Activated CD8-positive, alpha-beta memory T cell treated with anti-CD3 and anti-CD28 coated beads for 48 hours (primary cell): ENCODE results near the gene CHD5.

Experiments
- DNase-seq, 3 experiments: peaks; one replicate each; pipeline ENCODE4 v3.0.0-alpha.2; 2020; ENCODE audit warnings: low read depth in 2 of 3, low spot score in 2 of 3

The CHD5 gene

GRCh38 chr1:6117064-6117463 is 63.1 kb downstream of the CHD5 start:
- no peak for DNase-seq

- DNase-seq = no peak
Observed at GRCh38 chr1:6116137-6116536, 64.0 kb downstream of the CHD5 start.

GRCh38 chr1:6113745-6114144 is 66.4 kb downstream of the CHD5 start:
- no peak for DNase-seq

- DNase-seq = no peak
Observed at GRCh38 chr1:6113116-6113515, 67.0 kb downstream of the CHD5 start.

- DNase-seq = no peak
Observed at GRCh38 chr1:6112690-6113005, 67.5 kb downstream of the CHD5 start.

DNA sequence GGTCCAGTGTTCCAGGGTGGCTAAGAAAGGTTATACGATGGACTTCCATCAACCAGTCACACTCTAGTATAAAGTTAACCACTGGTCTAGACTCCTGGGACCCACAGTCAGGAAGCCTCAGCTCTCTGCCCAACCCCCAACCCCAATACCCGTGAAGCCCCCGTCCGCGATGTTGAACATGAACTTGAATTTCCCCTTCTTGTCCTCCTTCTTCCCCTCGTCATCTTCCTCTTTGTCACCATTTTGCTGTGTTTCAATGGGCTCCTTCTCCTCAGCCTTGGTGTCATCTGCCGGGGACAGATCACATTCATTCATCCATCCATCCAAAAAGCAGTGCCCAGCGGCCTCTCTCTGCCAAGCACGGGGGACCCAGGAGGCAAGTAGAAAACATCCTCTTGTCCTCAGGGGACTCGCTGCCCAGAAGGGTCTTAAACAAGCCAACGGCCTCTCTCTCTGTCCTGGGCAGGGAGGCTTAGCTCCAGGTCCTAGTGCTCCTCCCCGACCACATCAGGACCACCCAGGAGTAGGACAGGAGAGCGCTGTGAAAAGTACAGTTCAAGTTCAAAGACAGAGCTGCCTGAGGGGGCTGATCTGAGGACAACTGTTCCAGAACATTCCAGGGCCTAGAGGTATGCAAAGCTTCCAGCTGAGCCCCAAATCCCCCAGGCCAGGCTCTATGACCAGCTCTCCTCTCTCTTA is 68.0 kb downstream of the CHD5 start:
- no peak for DNase-seq

DNA sequence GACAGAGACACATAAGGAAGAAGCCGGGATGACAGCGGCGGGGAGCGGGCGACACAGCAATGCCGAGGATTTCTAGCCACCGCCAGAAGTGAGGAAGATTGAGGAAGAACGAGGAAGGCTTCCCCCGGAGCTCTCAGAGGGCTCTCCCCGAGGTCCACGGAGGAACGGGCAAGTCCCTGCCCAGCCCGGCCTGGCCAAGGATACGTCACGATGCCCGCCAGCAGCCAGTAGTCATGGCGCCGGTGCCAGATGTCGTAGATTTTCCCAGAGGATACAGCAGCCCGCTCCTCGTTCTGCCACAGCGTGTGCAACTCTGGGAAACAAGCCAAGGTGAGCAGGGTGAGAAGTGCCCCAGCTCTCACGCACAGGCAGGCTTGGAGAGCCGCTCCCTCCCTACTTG is 68.5 kb downstream of the CHD5 start:
- DNase-seq = no peak

GRCh38 chr1:6110326-6110725 is 69.8 kb downstream of the CHD5 start:
- DNase-seq = no peak

DNA sequence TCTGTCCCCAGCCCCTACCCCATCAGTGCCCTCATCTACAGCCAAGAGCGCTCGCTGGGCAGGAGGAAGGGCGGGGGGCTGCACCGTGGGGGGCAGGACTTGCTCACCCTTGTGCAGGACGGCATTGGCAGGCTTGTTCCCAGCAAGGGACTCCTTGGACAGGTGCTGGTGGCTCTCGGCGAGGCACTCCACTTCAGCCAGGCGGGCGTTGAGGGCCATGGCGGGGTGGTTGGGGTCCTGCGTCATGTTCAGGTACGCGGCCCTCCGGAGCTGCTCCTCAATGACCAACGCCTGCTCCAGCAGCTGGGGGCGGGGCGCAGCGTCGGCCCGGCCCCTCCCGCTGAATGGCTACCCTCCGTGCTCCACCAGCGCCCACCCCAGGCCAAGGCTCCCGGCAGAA is 70.4 kb downstream of the CHD5 start:
- DNase-seq = no peak

GRCh38 chr1:6108937-6109614 is 71.0 kb downstream of the CHD5 start:
- no peak for DNase-seq

GRCh38 chr1:6108476-6108875 is 71.6 kb downstream of the CHD5 start:
- no peak for DNase-seq

DNA sequence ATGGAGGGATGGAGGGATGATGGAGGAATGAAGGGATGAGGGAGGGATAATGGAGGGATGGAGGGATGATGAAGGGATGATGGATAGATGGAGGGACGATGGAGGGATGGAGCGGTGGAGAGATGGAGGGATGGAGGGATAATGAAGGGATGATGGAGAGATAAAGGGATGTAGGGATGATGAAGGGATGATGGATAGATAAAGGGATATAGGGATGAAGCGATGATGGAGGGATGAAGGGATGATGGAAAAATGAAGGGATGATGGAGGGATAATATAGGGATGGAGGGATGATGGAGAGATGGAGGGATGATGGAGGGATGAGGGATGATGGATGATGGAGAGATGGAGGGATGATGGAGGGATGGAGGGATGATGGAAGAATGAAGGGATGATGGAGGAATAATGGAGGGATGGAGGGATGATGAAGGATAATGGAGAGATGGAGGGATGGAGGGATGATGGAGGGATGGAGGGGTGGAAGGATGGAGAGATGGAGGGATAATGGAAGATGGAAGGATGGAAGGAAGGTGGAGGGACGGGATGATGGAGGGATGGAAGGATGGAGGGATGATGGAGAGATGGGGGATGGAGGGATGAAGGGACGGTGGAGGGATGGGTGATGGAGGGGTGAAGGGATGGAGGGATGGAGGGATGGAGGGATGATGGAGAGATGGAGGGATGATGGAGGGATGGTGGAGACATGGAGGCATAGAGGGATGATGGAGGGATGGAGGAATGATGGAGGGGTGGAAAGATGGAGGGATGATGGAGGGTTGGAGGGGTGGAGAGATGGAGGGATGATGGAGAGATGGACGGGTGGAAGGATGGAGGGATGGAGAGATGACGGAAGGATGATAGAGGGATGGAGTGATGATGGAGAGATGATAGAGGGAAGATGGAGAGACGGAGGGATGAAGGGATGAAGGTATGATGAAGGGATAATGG is 72.4 kb downstream of the CHD5 start:
- no peak for DNase-seq

DNA sequence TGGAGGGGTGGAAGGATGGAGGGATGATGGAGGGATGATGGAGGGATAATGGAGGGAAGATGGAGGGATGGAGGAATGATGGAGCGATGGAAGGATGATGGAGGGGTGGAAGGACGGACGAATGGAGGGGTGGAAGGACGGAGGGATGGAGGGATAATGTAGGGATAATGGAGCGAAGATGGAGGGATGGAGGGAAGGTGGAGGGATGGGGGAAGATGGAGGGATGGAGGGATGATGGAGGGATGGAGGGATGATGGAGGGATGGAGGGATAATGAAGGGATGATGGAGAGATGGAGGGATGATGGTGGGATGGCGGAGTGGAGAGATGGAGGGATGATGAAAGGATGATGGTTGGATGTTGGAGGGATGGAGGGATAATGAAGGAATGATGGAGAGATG is 73.1 kb downstream of the CHD5 start:
- DNase-seq = no peak

- no peak for DNase-seq
Observed at GRCh38 chr1:6106321-6106731, 73.8 kb downstream of the CHD5 start.

DNA sequence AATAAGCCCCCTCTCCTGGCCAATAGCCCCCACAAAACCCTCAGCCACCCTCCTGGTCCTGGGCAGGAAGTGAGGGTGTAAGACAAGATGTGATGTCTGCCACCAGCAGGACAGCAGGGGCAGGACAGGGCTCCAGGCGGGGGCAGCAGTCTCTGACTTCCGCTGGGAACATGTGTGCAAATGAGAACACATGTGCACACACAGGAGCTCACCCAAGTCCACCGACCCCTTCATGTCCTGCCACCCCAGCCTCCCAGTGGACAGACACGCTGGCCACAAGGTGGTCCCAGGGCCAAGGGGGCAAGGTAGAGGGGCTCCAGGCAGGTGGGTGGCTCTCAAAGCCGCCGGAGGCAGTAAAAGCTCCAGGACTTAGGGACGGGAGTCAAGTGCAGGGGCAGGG is 74.4 kb downstream of the CHD5 start:
- DNase-seq = no peak

DNA sequence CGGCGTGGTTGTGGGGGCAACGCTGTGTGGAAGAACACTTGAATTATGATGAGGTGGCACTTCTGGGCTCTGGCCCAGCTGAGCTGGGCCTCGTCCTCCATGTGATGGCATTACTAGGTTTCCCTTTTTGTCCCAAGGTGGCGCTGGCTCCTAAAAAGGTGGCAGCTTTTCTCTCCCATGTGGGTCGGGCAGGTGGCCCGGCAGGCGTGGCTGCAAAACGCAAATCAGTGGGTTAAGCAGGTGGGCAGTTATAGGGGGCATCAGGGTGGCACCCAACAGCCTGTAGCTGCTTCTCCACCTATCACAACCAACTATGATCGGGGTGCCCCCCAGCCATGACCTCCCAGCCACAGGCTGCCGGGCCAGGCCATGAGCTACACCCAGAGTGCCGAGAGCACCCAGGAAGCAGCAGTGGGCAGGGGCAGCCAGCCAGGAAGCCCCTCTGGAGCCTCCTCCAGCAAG is 74.9 kb downstream of the CHD5 start:
- no peak for DNase-seq

- no peak for DNase-seq
Observed at GRCh38 chr1:6104631-6105030, 75.5 kb downstream of the CHD5 start.

GRCh38 chr1:6103854-6104530 is 76.1 kb downstream of the CHD5 start:
- DNase-seq = no peak

- no peak for DNase-seq
Observed at GRCh38 chr1:6103111-6103853, 76.8 kb downstream of the CHD5 start.

DNA sequence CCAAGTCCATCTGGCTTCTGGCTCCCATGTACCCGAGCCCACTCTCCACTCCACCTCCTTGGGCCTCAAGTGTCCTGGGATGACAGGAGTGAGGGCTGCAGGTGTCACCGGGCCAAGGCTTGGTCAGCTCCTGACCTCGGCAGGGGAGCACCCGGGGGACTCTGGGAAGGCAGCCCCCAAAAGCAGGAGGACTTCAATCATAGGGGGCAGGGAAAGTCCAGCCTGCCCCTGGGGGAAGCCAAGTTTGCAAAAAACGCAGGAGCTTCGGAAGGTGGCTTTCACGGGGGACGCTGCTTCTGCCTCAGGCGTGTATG is 77.6 kb downstream of the CHD5 start:
- no peak for DNase-seq
